Astrocyte (in vitro differentiated cells and primary cell): Measurements from ENCODE around the gene ITGBL1. TPM values are rescaled to one million over a fixed set of nuclear protein-coding genes. Genes with fewer than 3 reads are reported as not detected.

Experiments
- DNase-seq: peaks from one replicate; pipeline ENCODE4 v3.0.0-alpha.2; 2010; ENCODE audit warnings: low read depth
- FAIRE-seq: peaks from 2 replicates; lab custom pipeline; 2011; peaks lifted over from hg19 to GRCh38; lab: Jason Lieb, UNC
- H2AFZ ChIP-seq: 2 replicates; pipeline ENCODE4 v1.6.0; 2012; ENCODE audit warnings: low read depth, low read length, inconsistent platforms
- H3K27ac ChIP-seq: 2 replicates; pipeline ENCODE4 v1.5.1; 2011; ENCODE audit warnings: low read depth, low read length, inconsistent platforms
- H3K27me3 ChIP-seq: 2 replicates; pipeline ENCODE4 v1.6.0; 2011; ENCODE audit warnings: low read length, inconsistent platforms; ENCODE audit not compliant: insufficient read depth
- H3K36me3 ChIP-seq: 2 replicates; pipeline ENCODE4 v1.5.1; 2011; ENCODE audit warnings: low read length, inconsistent platforms; ENCODE audit not compliant: insufficient read depth
- H3K4me1 ChIP-seq: 2 replicates; pipeline ENCODE4 v1.5.1; 2011; ENCODE audit warnings: low read length, inconsistent platforms; ENCODE audit not compliant: insufficient read depth
- H3K4me2 ChIP-seq: 2 replicates; pipeline ENCODE4 v1.6.0; 2012; ENCODE audit warnings: low read length, inconsistent platforms
- H3K4me3 ChIP-seq: 2 replicates; pipeline ENCODE4 v1.5.1; 2011; ENCODE audit warnings: low read depth, mild to moderate bottlenecking, low read length, inconsistent platforms; ENCODE audit not compliant: insufficient read depth
- H3K79me2 ChIP-seq: 2 replicates; pipeline ENCODE4 v1.6.0; 2012; ENCODE audit warnings: mild to moderate bottlenecking, low read length, inconsistent platforms; ENCODE audit not compliant: insufficient read depth
- H3K9ac ChIP-seq: 2 replicates; pipeline ENCODE4 v1.6.0; 2012; ENCODE audit warnings: mild to moderate bottlenecking, low read length, inconsistent platforms
- H3K9me3 ChIP-seq: 2 replicates; pipeline ENCODE4 v1.5.1; 2012; ENCODE audit warnings: low read depth, mild to moderate bottlenecking, low read length, inconsistent platforms; ENCODE audit not compliant: insufficient read depth
- H4K20me1 ChIP-seq: 2 replicates; pipeline ENCODE4 v1.6.0; 2012; ENCODE audit warnings: low read length, inconsistent platforms; ENCODE audit not compliant: insufficient read depth
- H3K27ac Mint-ChIP-seq: one replicate; pipeline ENCODE4 v1.8.0; 2021; ENCODE audit warnings: mild to moderate bottlenecking, mixed read lengths; ENCODE audit not compliant: unreplicated experiment
- H3K27me3 Mint-ChIP-seq: one replicate; pipeline ENCODE4 v1.8.0; 2021; ENCODE audit warnings: low read depth, mixed read lengths; ENCODE audit not compliant: unreplicated experiment
- H3K36me3 Mint-ChIP-seq: one replicate; pipeline ENCODE4 v1.8.0; 2021; ENCODE audit warnings: low read depth, mixed read lengths; ENCODE audit not compliant: unreplicated experiment
- H3K4me1 Mint-ChIP-seq: one replicate; pipeline ENCODE4 v1.8.0; 2021; ENCODE audit warnings: low read depth, mixed read lengths; ENCODE audit not compliant: unreplicated experiment
- H3K4me3 Mint-ChIP-seq: one replicate; pipeline ENCODE4 v1.8.0; 2021; ENCODE audit warnings: mild to moderate bottlenecking, moderate library complexity, mixed read lengths; ENCODE audit not compliant: unreplicated experiment
- H3K9me3 Mint-ChIP-seq: one replicate; pipeline ENCODE4 v1.8.0; 2021; ENCODE audit warnings: mild to moderate bottlenecking, mixed read lengths; ENCODE audit not compliant: unreplicated experiment
- EZH2 ChIP-seq: IDR thresholded peaks from 2 replicates; pipeline ENCODE4 v1.6.1; 2012; ENCODE audit warnings: mild to moderate bottlenecking, low read length, inconsistent platforms; ENCODE audit not compliant: insufficient read depth
- total RNA-seq: library from RNA; stranded (reverse); gene quantifications from 2 replicates; pipeline ENCODE4 v1.2.1, GENCODE V29; 2021
- TF ChIP-seq, protein P1 (sequence below): IDR thresholded peaks from 2 replicates; pipeline ENCODE4 v1.5.1; 2011; ENCODE audit warnings: low read depth, mild to moderate bottlenecking, inconsistent platforms, low read length, moderate library complexity; ENCODE audit not compliant: insufficient read depth

Gene ITGBL1
- total RNA-seq, 1 donor from 2014 or later: 0.14 TPM

DNA sequence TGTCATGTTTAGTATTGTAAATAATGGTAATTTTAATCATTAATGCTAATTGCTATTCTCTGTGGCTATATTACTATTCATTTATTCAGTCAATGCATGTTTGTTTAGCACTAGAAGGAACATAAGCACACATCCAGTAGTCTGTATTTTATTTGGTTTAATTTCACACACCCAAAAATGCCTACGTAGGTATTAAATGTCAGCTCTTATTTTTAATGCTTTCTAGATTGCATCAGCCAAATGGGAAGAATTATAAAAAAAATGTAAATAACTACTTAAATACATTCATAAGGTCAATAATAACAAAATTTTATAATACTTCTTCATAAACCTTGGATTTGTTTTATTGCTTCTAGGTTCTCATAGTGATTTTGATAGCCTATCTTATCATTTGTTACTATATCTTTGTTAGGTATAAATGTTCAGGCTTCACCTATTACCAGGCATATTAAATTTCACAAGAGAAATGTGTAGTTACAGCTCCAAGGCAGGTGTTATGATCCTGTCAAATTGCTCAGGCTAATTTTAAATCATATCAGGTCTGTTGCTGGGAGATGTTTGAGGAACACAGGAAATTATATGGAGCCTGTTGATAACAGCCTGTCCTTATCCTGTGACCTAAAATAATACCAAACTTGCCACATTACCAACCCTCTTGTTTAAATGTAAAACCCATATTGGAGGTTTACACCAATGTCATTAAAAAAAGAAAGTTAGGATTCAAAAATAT lies 34.4 kb downstream of the ITGBL1 start:
- no peak for DNase-seq
- no peaks in the 10 kb centered on the region for H3K36me3 Mint-ChIP-seq
- FAIRE-seq: no peak
- Histone ChIP-seq H3K9me3 (no peaks in the 10 kb centered on the region), H3K4me1 (peaks cover 2% of the 10 kb centered on the region), H3K9ac (no peak overlapping the region), H3K27me3 (no peaks in the 10 kb centered on the region), H3K4me2 (no peak overlapping the region), H3K36me3 (no peaks in the 10 kb centered on the region), H4K20me1 (no peaks in the 10 kb centered on the region), H2AFZ (no peak overlapping the region), H3K79me2 (no peaks in the 10 kb centered on the region), H3K27ac (no peak overlapping the region), H3K4me3 (no peak overlapping the region)
- TF ChIP-seq, protein P1, sequence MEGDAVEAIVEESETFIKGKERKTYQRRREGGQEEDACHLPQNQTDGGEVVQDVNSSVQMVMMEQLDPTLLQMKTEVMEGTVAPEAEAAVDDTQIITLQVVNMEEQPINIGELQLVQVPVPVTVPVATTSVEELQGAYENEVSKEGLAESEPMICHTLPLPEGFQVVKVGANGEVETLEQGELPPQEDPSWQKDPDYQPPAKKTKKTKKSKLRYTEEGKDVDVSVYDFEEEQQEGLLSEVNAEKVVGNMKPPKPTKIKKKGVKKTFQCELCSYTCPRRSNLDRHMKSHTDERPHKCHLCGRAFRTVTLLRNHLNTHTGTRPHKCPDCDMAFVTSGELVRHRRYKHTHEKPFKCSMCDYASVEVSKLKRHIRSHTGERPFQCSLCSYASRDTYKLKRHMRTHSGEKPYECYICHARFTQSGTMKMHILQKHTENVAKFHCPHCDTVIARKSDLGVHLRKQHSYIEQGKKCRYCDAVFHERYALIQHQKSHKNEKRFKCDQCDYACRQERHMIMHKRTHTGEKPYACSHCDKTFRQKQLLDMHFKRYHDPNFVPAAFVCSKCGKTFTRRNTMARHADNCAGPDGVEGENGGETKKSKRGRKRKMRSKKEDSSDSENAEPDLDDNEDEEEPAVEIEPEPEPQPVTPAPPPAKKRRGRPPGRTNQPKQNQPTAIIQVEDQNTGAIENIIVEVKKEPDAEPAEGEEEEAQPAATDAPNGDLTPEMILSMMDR: no peak
- TF ChIP-seq EZH2: no peak
- peaks cover 1% of the 10 kb centered on the region for H3K9me3 Mint-ChIP-seq
- H3K27ac Mint-ChIP-seq: no peak overlapping the region
- no peak overlapping the region for H3K4me3 Mint-ChIP-seq
- H3K27me3 Mint-ChIP-seq: peaks cover 3% of the 10 kb centered on the region
- H3K4me1 Mint-ChIP-seq: peaks cover 6% of the 10 kb centered on the region

DNA sequence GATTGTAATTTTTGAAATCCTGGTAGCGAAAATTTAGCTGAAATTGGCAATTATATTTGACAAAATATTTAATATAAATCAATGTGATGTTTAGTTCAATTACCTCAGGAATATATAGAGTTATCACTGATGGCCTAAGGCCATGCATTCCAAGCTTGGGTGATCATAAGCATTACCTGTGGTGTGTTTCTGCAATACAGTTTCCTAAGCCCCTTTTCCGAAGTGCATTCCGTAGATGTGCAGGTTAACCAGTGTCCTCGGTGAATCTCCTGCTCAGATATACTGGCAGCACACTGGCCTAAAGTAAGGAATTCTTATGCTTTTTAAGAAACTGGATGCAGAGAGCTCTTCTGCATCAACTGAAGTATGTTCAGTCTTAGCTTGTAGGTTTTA lies 35.0 kb downstream of the ITGBL1 start:
- H3K79me2 ChIP-seq: no peaks in the 10 kb centered on the region
- H3K4me2 ChIP-seq: no peak overlapping the region
- Mint-ChIP-seq H3K9me3 (peaks cover 3% of the 10 kb centered on the region), H3K27ac (no peak overlapping the region), H3K36me3 (no peaks in the 10 kb centered on the region), H3K4me1 (peaks cover 7% of the 10 kb centered on the region), H3K4me3 (no peak overlapping the region), H3K27me3 (peaks cover 3% of the 10 kb centered on the region)
- H4K20me1 ChIP-seq: no peaks in the 10 kb centered on the region
- no peak overlapping the region for H3K4me3 ChIP-seq
- peaks cover 2% of the 10 kb centered on the region for H3K4me1 ChIP-seq
- no peak overlapping the region for H2AFZ ChIP-seq
- FAIRE-seq (no peak), DNase-seq (no peak)
- no peaks in the 10 kb centered on the region for H3K9me3 ChIP-seq
- no peaks in the 10 kb centered on the region for H3K27me3 ChIP-seq
- H3K27ac ChIP-seq: no peak overlapping the region
- TF ChIP-seq, protein P1: no peak
- no peak for TF ChIP-seq EZH2
- H3K9ac ChIP-seq: no peak overlapping the region
- no peaks in the 10 kb centered on the region for H3K36me3 ChIP-seq

DNA sequence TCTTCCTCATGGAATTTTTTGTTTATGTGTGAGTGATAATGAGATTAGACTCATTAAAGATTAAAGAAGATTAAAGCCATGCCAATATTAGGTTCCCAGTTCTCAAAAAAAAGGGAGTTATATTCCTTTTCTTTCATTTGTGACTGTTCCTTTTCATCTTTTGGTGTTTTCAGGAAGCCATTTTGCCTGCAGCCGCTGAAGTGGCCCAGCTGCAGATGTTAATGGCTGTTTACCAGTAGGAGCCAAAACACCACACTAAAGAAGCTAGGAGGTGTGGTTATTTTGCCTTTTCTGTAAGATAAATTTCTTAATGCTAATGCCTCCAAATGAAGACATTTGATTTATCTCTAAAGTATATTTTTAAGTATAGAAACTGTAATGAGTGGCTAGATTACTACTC lies 36.3 kb downstream of the ITGBL1 start:
- H3K4me3 ChIP-seq: no peak overlapping the region
- H3K4me1 ChIP-seq: peaks cover 2% of the 10 kb centered on the region
- H3K27me3 ChIP-seq: no peaks in the 10 kb centered on the region
- no peak overlapping the region for H2AFZ ChIP-seq
- no peak for FAIRE-seq
- Mint-ChIP-seq H3K4me3 (no peak overlapping the region), H3K4me1 (peaks cover 13% of the 10 kb centered on the region), H3K27me3 (peaks cover 3% of the 10 kb centered on the region), H3K9me3 (peaks cover 3% of the 10 kb centered on the region), H3K27ac (no peak overlapping the region), H3K36me3 (no peaks in the 10 kb centered on the region)
- H3K79me2 ChIP-seq: no peaks in the 10 kb centered on the region
- H3K27ac ChIP-seq: no peak overlapping the region
- no peaks in the 10 kb centered on the region for H3K36me3 ChIP-seq
- DNase-seq: no peak
- no peaks in the 10 kb centered on the region for H3K9me3 ChIP-seq
- TF ChIP-seq EZH2: no peak
- TF ChIP-seq, protein P1: no peak
- no peak overlapping the region for H3K4me2 ChIP-seq
- no peaks in the 10 kb centered on the region for H4K20me1 ChIP-seq
- H3K9ac ChIP-seq: no peak overlapping the region
